ENCODE data around the gene SPINT2. TPM values are rescaled to one million over a fixed set of nuclear protein-coding genes. Genes with fewer than 3 reads are reported as not detected.

Gene SPINT2, protein sequence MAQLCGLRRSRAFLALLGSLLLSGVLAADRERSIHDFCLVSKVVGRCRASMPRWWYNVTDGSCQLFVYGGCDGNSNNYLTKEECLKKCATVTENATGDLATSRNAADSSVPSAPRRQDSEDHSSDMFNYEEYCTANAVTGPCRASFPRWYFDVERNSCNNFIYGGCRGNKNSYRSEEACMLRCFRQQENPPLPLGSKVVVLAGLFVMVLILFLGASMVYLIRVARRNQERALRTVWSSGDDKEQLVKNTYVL
- 234 and 512 TPM in 2 replicates for total RNA-seq

DNA sequence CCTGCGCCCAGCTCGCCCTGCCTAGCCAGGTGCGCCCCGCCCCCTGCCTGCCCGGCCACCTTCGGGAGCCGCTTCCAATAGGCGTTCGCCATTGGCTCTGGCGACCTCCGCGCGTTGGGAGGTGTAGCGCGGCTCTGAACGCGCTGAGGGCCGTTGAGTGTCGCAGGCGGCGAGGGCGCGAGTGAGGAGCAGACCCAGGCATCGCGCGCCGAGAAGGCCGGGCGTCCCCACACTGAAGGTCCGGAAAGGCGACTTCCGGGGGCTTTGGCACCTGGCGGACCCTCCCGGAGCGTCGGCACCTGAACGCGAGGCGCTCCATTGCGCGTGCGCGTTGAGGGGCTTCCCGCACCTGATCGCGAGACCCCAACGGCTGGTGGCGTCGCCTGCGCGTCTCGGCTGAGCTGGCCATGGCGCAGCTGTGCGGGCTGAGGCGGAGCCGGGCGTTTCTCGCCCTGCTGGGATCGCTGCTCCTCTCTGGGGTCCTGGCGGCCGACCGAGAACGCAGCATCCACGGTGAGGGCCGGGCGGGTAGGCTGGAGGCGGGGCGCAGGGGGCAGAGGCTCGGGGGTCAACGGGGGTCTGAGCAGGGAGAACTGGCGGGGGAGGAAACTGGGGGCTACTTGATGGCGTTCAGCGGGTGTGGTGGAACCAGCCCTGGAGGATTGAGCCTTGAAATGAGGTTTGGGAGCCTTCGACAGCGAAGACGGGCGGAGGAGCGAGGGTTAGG lies at the start of gene SPINT2:
Gene SPINT2, plus strand, starts transcription at position 88 of the 727 bp plus-strand sequence. Its CDS starts 320 bp downstream, at position 408.

DNA sequence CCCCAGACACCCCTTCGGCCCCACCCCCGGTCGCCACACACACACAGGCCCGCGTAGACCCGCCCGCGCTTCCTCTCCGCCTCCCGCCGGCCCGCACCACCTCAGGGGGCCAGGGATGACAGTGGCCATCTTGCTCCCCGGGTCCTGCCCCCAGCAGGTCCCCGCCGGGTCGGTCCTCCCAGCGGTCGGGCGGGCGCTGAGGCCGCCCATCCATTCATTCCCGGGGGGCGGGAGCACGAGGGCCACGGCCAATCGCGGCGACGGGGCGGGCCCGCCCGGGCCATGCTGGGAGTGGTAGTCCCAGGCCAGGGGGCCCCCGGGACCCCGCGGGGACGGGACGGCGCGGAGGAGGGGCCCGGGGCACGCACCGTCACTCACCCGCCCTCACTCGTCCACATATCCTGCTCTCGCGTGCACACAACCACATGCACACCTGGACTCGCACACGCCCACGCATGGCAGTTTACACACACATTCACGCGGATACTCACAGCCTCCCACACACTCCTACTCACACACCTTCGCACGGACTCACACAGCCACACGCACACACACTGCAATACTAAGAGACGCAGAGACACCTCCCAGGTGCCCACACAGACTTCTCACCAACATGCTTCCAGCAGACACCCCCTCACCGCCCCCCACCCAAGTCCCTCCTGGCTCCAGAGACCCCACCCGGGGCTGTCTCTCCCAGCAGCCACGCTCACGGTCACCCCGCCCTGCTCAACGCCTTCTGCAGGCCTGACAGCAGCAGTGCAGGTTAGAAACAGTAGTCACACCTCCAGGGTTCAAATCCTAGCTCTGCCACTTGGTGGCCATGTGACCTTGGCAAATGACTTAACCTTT lies 40.1 kb upstream of the SPINT2 start, which contains the start of gene DPF1:
Gene DPF1, minus strand, starts transcription at position 209 of the 849 bp plus-strand sequence. Its CDS starts 80 bp downstream, at position 129.

DNA sequence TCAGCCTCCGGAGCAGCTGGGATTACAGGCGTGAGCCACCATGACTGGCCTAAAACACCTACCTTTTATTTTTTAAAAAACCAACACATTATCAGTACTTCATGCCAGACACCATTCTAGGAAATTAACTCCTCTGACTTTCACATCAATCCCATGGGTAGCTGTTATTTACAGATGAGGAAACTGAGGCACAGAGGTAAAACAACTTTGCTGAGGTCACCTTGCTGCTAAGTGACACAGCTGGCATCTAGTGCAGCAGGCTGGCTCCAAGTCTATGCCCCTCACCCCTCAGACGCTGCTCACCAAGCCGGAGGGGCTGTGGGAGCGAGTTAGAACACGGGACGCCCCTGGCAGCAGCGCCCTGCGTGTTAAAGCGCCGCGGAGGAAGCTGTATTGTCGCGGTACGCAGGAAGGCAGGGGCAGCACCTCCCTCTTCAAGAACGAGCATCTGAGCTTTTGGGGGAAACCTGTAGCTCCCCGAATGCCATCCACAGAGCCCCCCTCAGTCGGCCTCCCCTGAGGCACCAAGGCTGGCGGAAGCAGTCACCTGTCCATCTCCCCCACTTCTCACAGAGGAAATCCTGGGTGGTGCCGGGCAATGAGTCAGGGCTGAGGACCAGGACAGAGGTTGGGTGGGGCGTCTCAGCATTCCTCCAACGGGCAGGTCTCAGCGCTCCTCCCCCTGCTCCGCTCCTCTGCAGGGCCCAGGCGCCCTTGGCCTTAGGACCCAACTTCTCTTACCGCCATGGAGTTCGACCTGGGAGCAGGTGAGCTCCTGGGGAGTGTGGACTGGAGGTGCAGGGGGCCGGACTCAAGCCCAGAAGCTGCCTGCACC lies 39.4 kb downstream of the SPINT2 start, which contains the start of gene C19orf33:
Gene C19orf33, plus strand, starts transcription at position 735 of the 835 bp plus-strand sequence. Its CDS starts 11 bp downstream, at position 746.

DNA sequence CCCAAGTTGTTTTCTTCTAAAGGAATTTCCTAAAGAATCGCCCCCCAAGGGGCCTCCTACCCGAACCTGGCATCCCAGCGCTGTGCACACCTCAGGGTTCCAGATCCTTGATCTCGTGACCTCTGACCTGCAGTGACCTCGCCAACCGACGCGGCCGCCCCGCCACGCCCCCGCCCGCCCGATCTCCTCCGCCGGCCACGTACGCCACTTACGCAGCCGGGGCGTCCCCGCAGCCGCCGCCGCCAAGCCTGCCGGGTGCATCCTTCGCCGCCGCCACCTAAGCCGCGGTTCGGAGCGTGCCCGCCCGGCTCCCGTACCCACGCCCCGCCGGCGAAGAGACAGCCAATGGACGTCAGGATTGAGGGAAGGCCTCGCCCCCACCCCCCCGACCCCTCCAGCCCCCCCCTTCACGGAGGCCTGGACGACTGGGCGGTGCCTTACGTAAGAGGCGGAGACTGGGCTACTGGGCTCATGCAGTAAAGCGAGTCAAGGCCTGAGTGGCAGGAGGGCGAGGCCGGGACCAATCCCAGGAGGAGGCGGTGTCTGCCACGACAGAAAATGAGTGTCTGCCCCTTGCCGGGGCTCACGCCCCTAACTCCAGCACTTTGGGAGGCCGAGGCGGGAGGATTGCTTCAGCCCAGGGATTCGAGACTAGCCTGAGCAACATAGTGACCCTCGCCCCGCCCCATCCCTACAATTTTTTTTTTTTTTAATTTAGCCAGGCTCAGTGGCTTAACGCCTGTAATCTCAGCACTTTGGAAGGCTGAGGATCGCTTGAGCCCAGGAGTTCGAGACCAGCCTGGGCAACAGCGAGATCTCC lies 51.5 kb downstream of the SPINT2 start, which contains the start of gene YIF1B:
Gene YIF1B, minus strand, starts transcription at position 291 of the 820 bp plus-strand sequence. Its CDS starts 30 bp downstream, at position 261.

DNA sequence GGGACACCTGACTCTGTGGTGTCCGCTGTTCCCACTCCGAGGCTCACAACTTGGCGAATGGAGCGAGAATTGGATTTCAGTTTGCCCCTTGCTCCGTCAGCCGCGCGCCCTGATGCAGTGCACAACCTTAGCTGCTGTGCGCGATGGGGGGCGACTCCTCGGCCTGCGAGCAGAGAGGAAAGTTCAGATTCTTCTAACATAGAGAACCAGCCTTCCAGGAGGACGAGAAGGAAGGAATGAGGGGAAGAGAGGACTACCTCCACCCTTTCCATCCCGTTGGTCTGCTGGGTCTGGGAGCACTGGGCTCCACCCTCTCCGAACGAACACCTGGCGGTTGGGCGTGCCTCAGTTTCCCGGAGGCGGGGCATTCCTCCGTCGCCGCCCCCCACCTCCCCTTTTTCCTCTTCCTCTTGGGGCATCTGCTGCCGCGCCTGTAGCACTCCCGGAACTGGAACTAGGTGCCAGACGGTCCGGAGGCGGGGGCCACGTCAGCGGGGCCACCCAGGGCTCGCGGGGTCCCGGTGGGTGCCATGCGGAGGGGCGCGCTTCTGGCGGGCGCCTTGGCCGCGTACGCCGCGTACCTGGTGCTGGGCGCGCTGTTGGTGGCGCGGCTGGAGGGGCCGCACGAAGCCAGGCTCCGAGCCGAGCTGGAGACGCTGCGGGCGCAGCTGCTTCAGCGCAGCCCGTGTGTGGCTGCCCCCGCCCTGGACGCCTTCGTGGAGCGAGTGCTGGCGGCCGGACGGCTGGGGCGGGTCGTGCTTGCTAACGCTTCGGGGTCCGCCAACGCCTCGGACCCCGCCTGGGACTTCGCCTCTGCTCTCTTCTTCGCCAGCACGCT lies 55.3 kb downstream of the SPINT2 start, which contains the start of gene KCNK6:
Gene KCNK6, plus strand, starts transcription at position 425 of the 838 bp plus-strand sequence. Its CDS starts 106 bp downstream, at position 531.

Other genes with a start within 250 kb of the SPINT2 start
- 0.63 and 2.9 TPM in 2 replicates for gene DPF1, start 40.4 kb upstream of the SPINT2 start, total RNA-seq
- 26.5 and 37.6 TPM in 2 replicates for gene PPP1R14A, start 8.2 kb upstream of the SPINT2 start, total RNA-seq
- gene C19orf33, start 39.7 kb downstream of the SPINT2 start, total RNA-seq, result 209 and 318 TPM in 2 replicates
- 114 and 149 TPM in 2 replicates for gene YIF1B, start 51.4 kb downstream of the SPINT2 start, total RNA-seq
- gene KCNK6, start 55.3 kb downstream of the SPINT2 start, total RNA-seq, result 5.7 and 8.5 TPM in 2 replicates
- gene CATSPERG, start 71.3 kb downstream of the SPINT2 start, total RNA-seq, result 0.16 and 0.51 TPM in 2 replicates
- gene PSMD8, start 110.0 kb downstream of the SPINT2 start, total RNA-seq, result 403 and 452 TPM in 2 replicates
- gene GGN, start 123.5 kb downstream of the SPINT2 start, total RNA-seq, result 1.1 and 1.3 TPM in 2 replicates
- gene SPRED3, start 124.1 kb downstream of the SPINT2 start, total RNA-seq, result 0.81 and 1.5 TPM in 2 replicates
- 11.6 and 15.1 TPM in 2 replicates for gene FAM98C, start 138.5 kb downstream of the SPINT2 start, total RNA-seq
- not detected in 2 replicates for gene RASGRP4, start 161.6 kb downstream of the SPINT2 start, total RNA-seq
- gene RYR1, start 169.1 kb downstream of the SPINT2 start, total RNA-seq, result under 0.01 and 0.13 TPM in 2 replicates